GM12878 (cell line): ENCODE measurements around the gene ATP5F1A.

ENCODE experiments used
- BMI1 ChIP-seq: fragments of 450-650 bp; IDR thresholded peaks from 2 replicates; pipeline ENCODE4 v1.6.1; 2016; ENCODE audit warnings: mild to moderate bottlenecking, moderate library complexity, borderline replicate concordance
- GABPA ChIP-seq: IDR thresholded peaks from 2 replicates; pipeline ENCODE4 v1.6.1; 2014; ENCODE audit warnings: antibody characterized with exemption, low read depth, mild to moderate bottlenecking, inconsistent platforms
- HDAC2 ChIP-seq: fragments of 200-600 bp; sonication (generic); IDR thresholded peaks from 2 replicates; pipeline ENCODE4 v1.6.1; 2017
- MEF2A ChIP-seq: IDR thresholded peaks from 2 replicates; pipeline ENCODE4 v1.6.1; 2011; ENCODE audit warnings: low read depth, mild to moderate bottlenecking, low read length, moderate library complexity; ENCODE audit not compliant: insufficient read depth
- NFYB ChIP-seq: IDR thresholded peaks from 2 replicates; pipeline ENCODE4 v1.6.1; 2011; ENCODE audit warnings: low read depth, mild to moderate bottlenecking, low read length, improper control_type of control experiment, moderate library complexity; ENCODE audit not compliant: insufficient read depth
- PAX5 ChIP-seq: IDR thresholded peaks from 2 replicates; pipeline ENCODE4 v1.6.1; 2011; ENCODE audit warnings: low read depth, low read length, borderline replicate concordance
- POLR2AphosphoS5 ChIP-seq: IDR thresholded peaks from 2 replicates; pipeline ENCODE4 v1.6.1; 2011; ENCODE audit warnings: mild to moderate bottlenecking, low read length, inconsistent platforms
- RAD21 ChIP-seq: IDR thresholded peaks from 2 replicates; pipeline ENCODE4 v1.6.1; 2011; ENCODE audit warnings: mild to moderate bottlenecking, low read depth, low read length, moderate library complexity; ENCODE audit not compliant: insufficient read depth
- STAT3 ChIP-seq: IDR thresholded peaks from 2 replicates; pipeline ENCODE4 v1.6.1; 2011; ENCODE audit warnings: low read depth, low read length, improper control_type of control experiment
- YY1 ChIP-seq: IDR thresholded peaks from 2 replicates; pipeline ENCODE4 v1.6.1; 2011; ENCODE audit warnings: low read depth, mild to moderate bottlenecking, low read length
- TF ChIP-seq, protein P1 (sequence below): fragments of 450-650 bp; conservative IDR thresholded peaks from 2 replicates; pipeline ENCODE4 v1.6.1; 2017; ENCODE audit warnings: mild to moderate bottlenecking, moderate library complexity
- TF ChIP-seq, protein P2 (sequence below): IDR thresholded peaks from 2 replicates; pipeline ENCODE4 v1.6.1; 2011; ENCODE audit warnings: low read depth, low read length, improper control_type of control experiment, borderline replicate concordance
- TF ChIP-seq, protein P3 (sequence below), 3 experiments: IDR thresholded peaks in 2 of 3; conservative IDR thresholded peaks in 1 of 3; 2 replicates each; pipeline ENCODE4 v1.5.1; 2011; ENCODE audit warnings: low read depth in 3 of 3, low read length in 3 of 3, mild to moderate bottlenecking in 3 of 3, control low read depth in 2 of 3, moderate library complexity in 2 of 3, inconsistent platforms in 1 of 3, mixed read lengths in 1 of 3; ENCODE audit not compliant: control insufficient read depth in 2 of 3, insufficient read depth in 1 of 3; ENCODE audit errors: extremely low read depth in 1 of 3
- TF ChIP-seq, protein P4 (sequence below): IDR thresholded peaks from 2 replicates; pipeline ENCODE4 v1.6.1; 2011; ENCODE audit warnings: borderline replicate concordance, low read depth, mild to moderate bottlenecking, moderate library complexity, mixed read lengths, low read length; ENCODE audit not compliant: insufficient read depth; ENCODE audit errors: extremely low read length

DNA sequence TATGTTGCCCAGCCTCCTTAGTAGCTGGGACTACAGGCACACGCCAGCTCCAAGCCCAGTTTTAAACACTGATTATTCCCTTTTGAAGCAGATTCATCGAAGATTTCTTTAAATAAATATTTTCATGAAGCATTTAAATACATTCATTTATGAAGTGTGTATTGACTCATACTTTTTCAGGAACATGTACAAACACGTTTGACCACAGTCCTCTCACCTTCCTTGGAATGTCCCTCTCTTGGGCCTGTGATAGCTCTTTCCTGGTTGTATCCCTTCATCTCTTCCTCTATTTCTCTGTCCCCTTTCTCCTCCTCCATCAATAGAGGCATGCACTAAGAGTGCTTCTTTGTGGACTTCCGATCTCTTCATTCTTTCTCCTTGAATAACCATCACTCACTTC is 28.6 kb downstream of the ATP5F1A start:
- TF ChIP-seq PAX5 (no peak), BMI1 (no peak), STAT3 (no peak), YY1 (no peak), HDAC2 (no peak), NFYB (no peak), GABPA (no peak), RAD21 (no peak), POLR2AphosphoS5 (no peak), MEF2A (0 out of 2 replicates have a peak, but pooled peaks have one; percentile 38)
- TF ChIP-seq, protein P1, sequence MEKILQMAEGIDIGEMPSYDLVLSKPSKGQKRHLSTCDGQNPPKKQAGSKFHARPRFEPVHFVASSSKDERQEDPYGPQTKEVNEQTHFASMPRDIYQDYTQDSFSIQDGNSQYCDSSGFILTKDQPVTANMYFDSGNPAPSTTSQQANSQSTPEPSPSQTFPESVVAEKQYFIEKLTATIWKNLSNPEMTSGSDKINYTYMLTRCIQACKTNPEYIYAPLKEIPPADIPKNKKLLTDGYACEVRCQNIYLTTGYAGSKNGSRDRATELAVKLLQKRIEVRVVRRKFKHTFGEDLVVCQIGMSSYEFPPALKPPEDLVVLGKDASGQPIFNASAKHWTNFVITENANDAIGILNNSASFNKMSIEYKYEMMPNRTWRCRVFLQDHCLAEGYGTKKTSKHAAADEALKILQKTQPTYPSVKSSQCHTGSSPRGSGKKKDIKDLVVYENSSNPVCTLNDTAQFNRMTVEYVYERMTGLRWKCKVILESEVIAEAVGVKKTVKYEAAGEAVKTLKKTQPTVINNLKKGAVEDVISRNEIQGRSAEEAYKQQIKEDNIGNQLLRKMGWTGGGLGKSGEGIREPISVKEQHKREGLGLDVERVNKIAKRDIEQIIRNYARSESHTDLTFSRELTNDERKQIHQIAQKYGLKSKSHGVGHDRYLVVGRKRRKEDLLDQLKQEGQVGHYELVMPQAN = no peak
- TF ChIP-seq, protein P2, sequence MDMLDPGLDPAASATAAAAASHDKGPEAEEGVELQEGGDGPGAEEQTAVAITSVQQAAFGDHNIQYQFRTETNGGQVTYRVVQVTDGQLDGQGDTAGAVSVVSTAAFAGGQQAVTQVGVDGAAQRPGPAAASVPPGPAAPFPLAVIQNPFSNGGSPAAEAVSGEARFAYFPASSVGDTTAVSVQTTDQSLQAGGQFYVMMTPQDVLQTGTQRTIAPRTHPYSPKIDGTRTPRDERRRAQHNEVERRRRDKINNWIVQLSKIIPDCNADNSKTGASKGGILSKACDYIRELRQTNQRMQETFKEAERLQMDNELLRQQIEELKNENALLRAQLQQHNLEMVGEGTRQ = no peak
- TF ChIP-seq, protein P3, sequence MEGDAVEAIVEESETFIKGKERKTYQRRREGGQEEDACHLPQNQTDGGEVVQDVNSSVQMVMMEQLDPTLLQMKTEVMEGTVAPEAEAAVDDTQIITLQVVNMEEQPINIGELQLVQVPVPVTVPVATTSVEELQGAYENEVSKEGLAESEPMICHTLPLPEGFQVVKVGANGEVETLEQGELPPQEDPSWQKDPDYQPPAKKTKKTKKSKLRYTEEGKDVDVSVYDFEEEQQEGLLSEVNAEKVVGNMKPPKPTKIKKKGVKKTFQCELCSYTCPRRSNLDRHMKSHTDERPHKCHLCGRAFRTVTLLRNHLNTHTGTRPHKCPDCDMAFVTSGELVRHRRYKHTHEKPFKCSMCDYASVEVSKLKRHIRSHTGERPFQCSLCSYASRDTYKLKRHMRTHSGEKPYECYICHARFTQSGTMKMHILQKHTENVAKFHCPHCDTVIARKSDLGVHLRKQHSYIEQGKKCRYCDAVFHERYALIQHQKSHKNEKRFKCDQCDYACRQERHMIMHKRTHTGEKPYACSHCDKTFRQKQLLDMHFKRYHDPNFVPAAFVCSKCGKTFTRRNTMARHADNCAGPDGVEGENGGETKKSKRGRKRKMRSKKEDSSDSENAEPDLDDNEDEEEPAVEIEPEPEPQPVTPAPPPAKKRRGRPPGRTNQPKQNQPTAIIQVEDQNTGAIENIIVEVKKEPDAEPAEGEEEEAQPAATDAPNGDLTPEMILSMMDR (IDR thresholded peaks at IDR 0.05 in 2 of 3, conservative IDR thresholded peaks at IDR 0.05 in 1 of 3; ENCODE audit: control insufficient read depth in 2 of 3, extremely low read depth in 1 of 3, insufficient read depth in 1 of 3, low read depth in 3 of 3, low read length in 3 of 3) = no peak
- TF ChIP-seq, protein P4, sequence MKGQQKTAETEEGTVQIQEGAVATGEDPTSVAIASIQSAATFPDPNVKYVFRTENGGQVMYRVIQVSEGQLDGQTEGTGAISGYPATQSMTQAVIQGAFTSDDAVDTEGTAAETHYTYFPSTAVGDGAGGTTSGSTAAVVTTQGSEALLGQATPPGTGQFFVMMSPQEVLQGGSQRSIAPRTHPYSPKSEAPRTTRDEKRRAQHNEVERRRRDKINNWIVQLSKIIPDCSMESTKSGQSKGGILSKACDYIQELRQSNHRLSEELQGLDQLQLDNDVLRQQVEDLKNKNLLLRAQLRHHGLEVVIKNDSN = no peak
